Skeletal muscle tissue (tissue), 4 donors: Measurements from ENCODE around the gene ARHGAP8. TPM values are rescaled to one million over a fixed set of nuclear protein-coding genes. Genes with fewer than 3 reads are reported as not detected.

ENCODE experiments used
- H3K27ac ChIP-seq: one replicate; pipeline ENCODE4 v1.7.0; 2013; ENCODE audit warnings: mild to moderate bottlenecking, low read depth, low read length, inconsistent platforms
- H3K27me3 ChIP-seq, 3 donors: one replicate each; pipeline ENCODE4 v1.7.0; 2013; ENCODE audit warnings: low read length in 3 of 3; ENCODE audit not compliant: control insufficient read depth in 3 of 3, insufficient read depth in 3 of 3
- H3K36me3 ChIP-seq, 3 donors: one replicate each; pipeline ENCODE4 v1.7.0; 2013; ENCODE audit warnings: low read length in 3 of 3; ENCODE audit not compliant: control insufficient read depth in 3 of 3, insufficient read depth in 3 of 3
- H3K4me1 ChIP-seq, 3 donors: one replicate each; pipeline ENCODE4 v1.7.0; 2013; ENCODE audit warnings: low read length in 3 of 3, mild to moderate bottlenecking in 3 of 3; ENCODE audit not compliant: control insufficient read depth in 3 of 3, insufficient read depth in 3 of 3
- H3K4me3 ChIP-seq, 3 donors: one replicate each; pipeline ENCODE4 v1.7.0; 2013; ENCODE audit warnings: low read length in 3 of 3
- H3K9ac ChIP-seq, 3 donors: one replicate each; pipeline ENCODE4 v1.7.0; 2013; ENCODE audit warnings: low read length in 3 of 3, mild to moderate bottlenecking in 3 of 3, moderate library complexity in 2 of 3, low read depth in 1 of 3
- H3K9me3 ChIP-seq, 3 donors: one replicate each; pipeline ENCODE4 v1.7.0; 2013; ENCODE audit warnings: low read length in 3 of 3; ENCODE audit not compliant: control insufficient read depth in 3 of 3
- total RNA-seq: library from RNA; depleted of rRNA; stranded (reverse); fragments of >200 nt; gene quantifications from one replicate; pipeline ENCODE4 v1.2.3, GENCODE V29; 2014
- donor health status: Osteomylitis.

ARHGAP8 gene
- total RNA-seq, 1 donor from 2014 or later, result 0.52 TPM

DNA sequence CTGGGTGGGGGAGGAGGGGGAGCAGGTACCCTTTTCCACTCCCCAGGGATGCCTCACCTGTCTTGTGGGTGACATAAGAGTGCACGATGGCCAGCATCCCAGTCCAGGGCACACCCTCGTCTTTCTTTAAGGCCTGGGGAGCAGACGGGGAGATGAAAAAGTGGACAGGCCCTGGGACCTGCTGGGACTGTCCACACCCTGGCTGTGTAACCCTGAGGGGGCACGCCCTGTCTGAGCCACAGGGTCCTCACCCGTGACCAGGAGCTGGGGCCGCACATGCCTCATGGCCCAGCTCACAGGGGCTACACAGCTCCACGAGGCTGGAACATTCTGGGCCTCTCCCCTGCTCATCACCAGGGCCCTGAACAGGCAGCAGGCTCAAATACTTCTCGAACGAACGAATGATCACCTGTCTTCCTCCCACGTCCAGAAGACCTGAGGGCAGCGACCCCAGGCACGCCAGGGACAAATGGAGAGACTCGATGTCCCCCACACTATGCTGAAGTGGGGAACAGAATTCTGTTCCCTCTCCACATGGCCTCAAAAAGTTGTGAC is 133.5 kb downstream of the ARHGAP8 start:
- Histone ChIP-seq H3K27ac (no peak overlapping the region), H3K4me3 (no peak overlapping the region), H3K4me1 (no peaks in the 10 kb centered on the region), H3K36me3 (no peaks in the 10 kb centered on the region), H3K9me3 (peaks cover 0 to 3% (median 0%) of the 10 kb centered on the region in 3 donors), H3K27me3 (peaks cover 0 to 9% (median 0%) of the 10 kb centered on the region in 3 donors), H3K9ac (no peak overlapping the region)

DNA sequence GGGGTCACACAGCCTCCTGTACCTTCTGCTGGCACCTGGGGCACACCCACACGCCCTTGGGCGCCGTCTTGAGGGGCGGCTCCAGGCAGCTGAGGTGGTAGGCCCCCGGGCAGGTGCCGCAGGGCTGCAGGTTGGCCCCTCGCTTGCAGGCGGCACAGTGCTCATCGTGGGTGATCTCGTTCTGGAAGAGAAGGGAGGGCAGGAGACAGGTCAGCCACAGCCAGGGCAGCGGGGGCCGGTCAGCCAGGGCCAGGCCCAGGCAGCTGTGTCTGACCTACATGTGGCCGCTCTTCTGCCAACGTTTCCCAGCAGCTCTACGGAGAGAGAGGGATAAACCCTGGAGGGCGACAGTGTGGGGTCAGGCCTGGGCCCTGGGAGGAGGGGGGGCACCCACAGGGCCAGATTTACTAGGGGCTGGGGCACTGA is 135.6 kb downstream of the ARHGAP8 start:
- H3K9me3 ChIP-seq, result no peaks in the 10 kb centered on the region
- H3K27me3 ChIP-seq, result peaks cover 0 to 10% (median 0%) of the 10 kb centered on the region in 3 donors
- no peaks in the 10 kb centered on the region for H3K4me1 ChIP-seq
- no peak overlapping the region for H3K27ac ChIP-seq
- no peak overlapping the region for H3K4me3 ChIP-seq
- H3K36me3 ChIP-seq, result no peaks in the 10 kb centered on the region
- H3K9ac ChIP-seq, result no peak overlapping the region

GRCh38 chr22:44888491-44889254 is 136.3 kb downstream of the ARHGAP8 start:
- Histone ChIP-seq H3K9me3 (no peaks in the 10 kb centered on the region), H3K4me1 (no peaks in the 10 kb centered on the region), H3K36me3 (no peaks in the 10 kb centered on the region), H3K9ac (no peak overlapping the region), H3K27me3 (peaks cover 0 to 13% (median 2%) of the 10 kb centered on the region in 3 donors), H3K27ac (no peak overlapping the region), H3K4me3 (no peak overlapping the region)

DNA sequence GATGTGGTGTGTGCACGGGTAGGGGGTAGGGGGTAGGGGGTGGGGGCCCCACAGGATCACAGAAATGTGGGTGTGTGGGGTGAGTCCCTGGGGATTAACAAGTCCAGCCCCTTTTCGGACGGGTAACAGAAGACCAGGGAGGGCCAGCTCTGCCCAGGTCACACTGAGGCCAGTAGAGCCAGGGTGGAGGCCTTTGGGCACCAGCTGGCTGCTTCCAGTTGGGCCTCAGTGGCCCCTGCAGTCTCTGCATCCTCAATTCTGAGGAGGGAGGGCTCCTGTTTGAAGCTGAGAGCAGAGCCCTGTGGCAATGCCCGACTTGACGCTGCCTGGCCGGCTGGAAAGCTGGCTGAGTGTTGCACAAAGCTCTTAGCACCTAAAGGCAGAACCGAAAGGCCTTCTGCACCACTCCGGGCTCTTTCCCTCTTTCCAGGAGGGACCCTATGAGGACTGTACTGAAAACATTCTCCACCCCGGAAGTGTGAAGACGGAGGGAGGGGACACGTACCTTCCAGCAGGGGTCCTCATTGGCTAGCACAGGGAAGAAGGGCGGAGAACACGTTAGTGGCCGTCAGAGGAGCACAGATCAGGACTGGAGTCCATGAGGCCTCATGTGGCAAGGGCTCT is 137.0 kb downstream of the ARHGAP8 start:
- H3K9ac ChIP-seq, result no peak overlapping the region
- no peaks in the 10 kb centered on the region for H3K36me3 ChIP-seq
- H3K27me3 ChIP-seq, result peaks cover 0 to 13% (median 4%) of the 10 kb centered on the region in 3 donors
- no peak overlapping the region for H3K4me3 ChIP-seq
- no peak overlapping the region for H3K27ac ChIP-seq
- H3K4me1 ChIP-seq, result no peaks in the 10 kb centered on the region
- H3K9me3 ChIP-seq, result no peaks in the 10 kb centered on the region

DNA sequence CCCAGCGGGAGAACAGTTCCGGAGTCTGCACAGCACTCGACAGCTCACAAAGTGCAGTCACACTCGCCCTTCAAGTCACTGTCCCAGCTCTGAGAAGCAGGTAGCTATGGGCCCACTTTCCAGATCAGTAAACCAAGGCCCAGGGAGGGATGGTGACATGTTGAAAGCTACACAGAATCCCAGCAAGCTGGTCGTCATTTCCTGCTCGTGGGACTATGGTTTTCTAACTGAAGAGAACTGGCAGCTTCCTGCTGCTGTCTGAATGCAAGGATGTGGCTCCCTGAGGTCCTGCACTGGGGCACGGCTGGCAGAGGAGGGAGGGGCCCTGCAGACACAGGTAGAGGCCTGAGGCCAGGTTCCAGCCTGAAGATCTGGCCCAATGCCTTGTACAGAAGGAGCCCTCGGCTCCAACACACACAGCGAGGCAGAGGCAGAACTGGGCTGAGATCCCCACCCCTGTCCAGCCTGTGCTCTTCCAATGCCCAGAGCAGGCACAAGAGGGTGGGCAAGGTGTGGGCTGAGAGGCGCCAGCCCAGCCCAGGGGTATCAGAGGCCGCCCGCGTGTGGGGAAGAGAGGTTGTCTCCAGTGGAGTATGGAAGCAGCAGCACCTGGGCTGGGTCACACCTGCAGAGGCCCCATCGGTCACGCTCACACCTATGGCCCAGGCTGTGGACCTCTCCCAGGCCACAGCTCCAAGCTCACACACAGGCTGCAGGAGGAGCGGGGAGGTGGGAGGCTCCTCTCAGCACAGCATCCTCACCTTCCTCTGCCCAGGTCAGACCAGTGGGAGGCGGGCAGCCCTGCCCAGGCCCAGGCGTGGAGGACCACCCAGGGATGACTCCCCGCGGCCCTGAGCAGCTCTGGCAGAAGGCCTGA is 138.3 kb downstream of the ARHGAP8 start:
- Histone ChIP-seq H3K9ac (no peak overlapping the region), H3K4me1 (no peaks in the 10 kb centered on the region), H3K36me3 (no peaks in the 10 kb centered on the region), H3K4me3 (no peak overlapping the region), H3K9me3 (no peaks in the 10 kb centered on the region), H3K27me3 (peaks cover 0 to 15% (median 4%) of the 10 kb centered on the region in 3 donors), H3K27ac (no peak overlapping the region)

- Histone ChIP-seq H3K9ac (no peak overlapping the region), H3K27me3 (peaks cover 0 to 13% (median 4%) of the 10 kb centered on the region in 3 donors), H3K4me3 (no peak overlapping the region), H3K36me3 (no peaks in the 10 kb centered on the region), H3K4me1 (no peaks in the 10 kb centered on the region), H3K9me3 (no peaks in the 10 kb centered on the region), H3K27ac (no peak overlapping the region)
Observed at GRCh38 chr22:44891293-44891747, 138.9 kb downstream of the ARHGAP8 start.

DNA sequence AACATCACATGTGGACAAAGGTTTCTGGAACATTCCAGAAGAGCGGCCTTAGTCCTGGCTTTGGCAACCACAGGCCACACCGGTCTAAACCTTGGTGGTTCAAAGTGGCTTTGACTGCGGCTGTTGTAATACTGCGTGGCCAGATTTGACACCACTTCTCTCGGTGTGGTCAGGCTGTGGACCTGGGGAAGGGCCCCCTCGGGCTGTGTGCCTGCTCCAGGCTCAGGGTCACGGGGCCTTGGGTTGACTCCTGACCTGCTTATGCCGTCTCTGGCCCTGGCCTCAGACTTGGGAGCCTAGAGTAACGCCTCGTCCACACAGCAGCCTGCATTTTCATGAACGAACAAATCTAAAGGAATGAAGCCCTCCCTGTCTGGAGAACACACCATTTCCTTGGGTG is 139.4 kb downstream of the ARHGAP8 start:
- Histone ChIP-seq H3K4me1 (no peaks in the 10 kb centered on the region), H3K36me3 (no peaks in the 10 kb centered on the region), H3K27me3 (peaks cover 0 to 13% (median 4%) of the 10 kb centered on the region in 3 donors), H3K9me3 (no peaks in the 10 kb centered on the region), H3K4me3 (no peak overlapping the region), H3K27ac (no peak overlapping the region), H3K9ac (no peak overlapping the region)

DNA sequence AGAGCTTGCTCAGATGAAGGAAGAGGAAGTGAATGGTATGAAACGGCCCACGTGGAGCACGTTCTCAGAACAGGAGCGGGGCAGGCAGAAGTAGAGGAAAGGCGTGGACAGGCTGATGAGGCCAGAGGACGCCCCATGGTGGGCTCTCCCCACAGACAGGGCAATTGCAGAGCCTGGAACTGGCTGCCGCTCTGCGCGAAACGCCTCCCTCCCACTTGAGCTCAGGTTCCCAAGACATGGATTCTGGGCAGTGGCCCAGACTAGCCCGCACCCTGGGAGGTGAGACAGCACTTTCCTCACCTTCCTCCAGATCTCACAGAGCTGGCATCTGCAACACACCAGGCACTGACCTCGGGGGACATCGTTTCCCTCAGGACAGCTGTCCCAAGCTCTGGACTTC is 139.9 kb downstream of the ARHGAP8 start:
- H3K9me3 ChIP-seq, result no peaks in the 10 kb centered on the region
- H3K4me3 ChIP-seq, result no peak overlapping the region
- H3K4me1 ChIP-seq, result no peaks in the 10 kb centered on the region
- peaks cover 0 to 13% (median 4%) of the 10 kb centered on the region in 3 donors for H3K27me3 ChIP-seq
- no peak overlapping the region for H3K27ac ChIP-seq
- H3K36me3 ChIP-seq, result no peaks in the 10 kb centered on the region
- H3K9ac ChIP-seq, result no peak overlapping the region

- no peak overlapping the region for H3K27ac ChIP-seq
- peaks cover 0 to 13% (median 4%) of the 10 kb centered on the region in 3 donors for H3K27me3 ChIP-seq
- no peaks in the 10 kb centered on the region for H3K4me1 ChIP-seq
- no peaks in the 10 kb centered on the region for H3K36me3 ChIP-seq
- H3K9ac ChIP-seq, result no peak overlapping the region
- H3K9me3 ChIP-seq, result no peaks in the 10 kb centered on the region
- no peak overlapping the region for H3K4me3 ChIP-seq
Observed at GRCh38 chr22:44892803-44893730, 140.7 kb downstream of the ARHGAP8 start.
